ENCODE measurements around the gene ADNP2.

The ADNP2 gene

DNA sequence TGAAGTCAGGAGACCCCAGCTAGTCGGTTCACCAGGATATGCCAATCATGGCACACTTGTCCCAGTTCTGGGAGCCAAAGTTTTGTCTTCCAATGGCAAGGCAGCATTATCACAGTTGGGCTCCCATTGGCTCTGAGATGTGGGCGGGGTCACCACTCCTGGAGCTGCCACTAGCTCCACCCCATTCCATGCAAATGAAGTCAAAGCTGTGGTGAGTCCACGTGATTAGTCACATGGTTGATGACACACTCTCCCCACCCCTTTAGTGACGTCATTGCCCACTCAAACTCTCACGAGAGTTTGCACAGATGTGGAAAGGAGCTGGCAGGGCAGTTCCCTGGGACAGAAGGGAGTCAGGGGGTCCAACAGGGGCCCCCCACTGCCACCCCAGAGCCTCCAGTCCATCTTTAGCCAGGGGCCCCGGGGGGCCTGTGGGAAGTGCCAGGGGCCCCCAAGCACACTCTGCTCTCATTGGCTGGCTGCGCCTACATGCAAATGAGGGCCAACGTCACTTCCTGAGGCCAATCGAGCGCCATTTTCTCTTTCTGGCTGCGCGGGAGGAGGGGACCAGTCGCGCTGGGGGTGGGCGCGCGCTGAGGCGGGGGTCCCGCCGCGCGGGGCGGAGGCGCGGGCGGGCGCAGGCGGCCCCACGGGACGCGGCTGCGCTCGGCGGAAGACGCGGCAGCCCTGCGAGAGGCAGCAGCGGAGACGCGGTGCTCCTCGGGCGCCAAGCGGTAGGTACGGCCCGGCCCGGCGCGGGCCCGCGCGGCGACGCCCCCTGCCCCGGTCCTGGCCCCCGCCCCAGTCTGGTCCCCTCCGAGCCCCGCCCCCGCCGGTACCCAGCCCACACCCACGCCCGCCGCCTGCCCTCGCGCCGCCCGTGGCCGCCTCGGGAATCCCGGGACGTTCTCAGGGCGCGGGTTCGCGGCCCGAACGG lies at the start of gene ADNP2:
Gene ADNP2, plus strand, starts transcription at position 524 of the 937 bp plus-strand sequence. CDS start 8,281 bp downstream, outside the sequence.
- peak; percentile 82 for DNase-seq

DNA sequence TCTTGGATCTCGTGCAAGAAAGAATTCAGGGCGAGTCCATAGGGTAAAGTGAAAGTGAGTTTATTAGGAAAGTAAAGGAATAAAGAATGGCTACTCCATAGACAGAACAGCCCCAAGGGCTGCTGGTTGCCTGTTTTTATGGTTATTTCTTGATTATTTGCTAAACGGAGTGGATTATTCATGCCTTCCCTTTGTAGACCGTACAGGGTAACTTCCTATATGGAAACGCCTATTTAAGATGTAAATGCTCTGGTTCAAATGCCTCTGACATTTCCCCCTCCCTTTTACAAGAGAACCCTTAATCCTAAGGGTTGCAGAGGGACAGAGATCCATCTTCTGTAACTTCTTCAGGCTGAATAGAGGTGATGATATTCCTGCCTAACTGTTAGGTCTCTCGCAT lies 49.1 kb upstream of the ADNP2 start:
- DNase-seq, result no peak

DNA sequence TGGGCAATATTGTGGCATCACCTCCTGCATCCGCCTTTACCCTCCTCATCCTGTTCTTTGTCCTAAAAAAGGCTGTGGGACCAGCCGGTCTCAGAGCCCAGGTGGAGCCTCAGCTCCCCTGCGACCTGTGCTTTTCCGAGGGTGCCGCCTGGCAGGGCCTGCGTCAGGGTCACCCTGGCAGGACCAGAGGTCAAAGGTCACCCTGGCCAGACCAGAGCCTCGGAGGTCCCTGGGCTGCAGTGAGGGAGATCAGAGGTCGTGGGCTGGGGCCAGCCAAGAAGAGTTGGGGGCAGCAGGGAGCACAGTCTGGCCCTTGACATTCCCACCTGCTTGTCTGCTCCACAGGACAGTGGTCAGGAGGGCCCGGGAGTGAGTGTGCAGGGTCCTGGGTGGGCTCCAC lies 43.4 kb upstream of the ADNP2 start:
- DNase-seq, result no peak

DNA sequence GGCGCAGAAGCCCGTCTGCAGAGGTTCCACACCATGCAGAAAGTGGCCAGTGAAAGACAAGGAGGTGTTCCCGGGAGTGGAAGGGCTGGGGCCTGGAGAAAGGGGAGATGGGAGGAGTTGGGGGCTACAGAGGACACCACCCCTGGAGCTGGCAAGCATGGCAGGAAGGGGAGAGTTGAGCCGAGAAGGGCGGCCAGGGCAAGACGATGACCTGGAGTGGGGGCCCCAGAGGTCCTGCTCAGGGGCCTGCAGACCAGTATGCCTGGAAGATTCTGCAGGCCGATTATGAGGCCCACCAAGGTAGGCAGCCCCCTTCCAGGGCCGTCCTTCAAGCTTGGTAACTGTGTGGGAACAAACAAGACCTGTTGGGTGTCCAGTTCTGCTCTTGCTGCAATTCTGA lies 41.7 kb upstream of the ADNP2 start:
- no peak for DNase-seq

DNA sequence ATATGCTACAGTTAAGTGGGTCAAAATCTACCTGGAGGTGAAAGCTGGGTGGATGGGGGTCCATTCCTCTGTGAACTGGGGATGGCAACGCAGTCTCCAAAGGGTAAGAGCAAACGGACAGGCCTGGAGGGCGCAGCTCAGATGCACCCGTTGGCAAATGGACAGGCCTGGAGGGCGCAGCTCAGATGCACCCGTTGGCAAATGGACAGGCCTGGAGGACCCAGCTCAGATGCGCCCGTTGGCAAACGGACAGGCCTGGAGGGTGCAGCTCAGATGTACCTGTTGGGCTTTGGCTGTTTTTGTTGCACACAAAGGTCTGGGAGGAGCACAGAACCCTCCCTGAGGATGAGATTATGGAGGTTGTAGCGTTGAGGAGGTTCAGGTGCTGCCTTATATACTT lies 41.2 kb upstream of the ADNP2 start:
- DNase-seq, result no peak

GRCh38 chr18:80068571-80069272 lies 40.3 kb upstream of the ADNP2 start:
- DNase-seq, result no peak

GRCh38 chr18:80070825-80071224 lies 38.2 kb upstream of the ADNP2 start:
- DNase-seq, result no peak

DNA sequence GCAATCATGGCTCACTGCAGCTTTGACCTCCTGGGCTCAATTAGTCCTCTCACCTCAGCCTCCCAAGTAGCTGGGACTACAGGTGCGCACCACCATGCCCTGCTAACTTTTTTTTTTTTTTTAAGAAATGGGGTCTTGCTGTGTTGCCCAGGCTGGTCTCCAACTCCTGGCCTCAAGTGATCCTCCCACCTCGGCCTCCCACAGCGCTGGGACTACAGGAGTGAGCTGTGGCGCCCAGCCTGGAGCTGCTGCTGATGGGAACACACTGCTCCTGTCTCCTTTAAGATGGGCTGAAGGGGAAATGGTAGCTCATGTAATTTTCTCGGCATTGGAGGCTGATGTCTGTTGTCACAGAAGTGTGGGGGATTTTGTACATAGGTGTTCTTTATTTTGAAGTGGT lies 34.9 kb upstream of the ADNP2 start:
- DNase-seq, result no peak

DNA sequence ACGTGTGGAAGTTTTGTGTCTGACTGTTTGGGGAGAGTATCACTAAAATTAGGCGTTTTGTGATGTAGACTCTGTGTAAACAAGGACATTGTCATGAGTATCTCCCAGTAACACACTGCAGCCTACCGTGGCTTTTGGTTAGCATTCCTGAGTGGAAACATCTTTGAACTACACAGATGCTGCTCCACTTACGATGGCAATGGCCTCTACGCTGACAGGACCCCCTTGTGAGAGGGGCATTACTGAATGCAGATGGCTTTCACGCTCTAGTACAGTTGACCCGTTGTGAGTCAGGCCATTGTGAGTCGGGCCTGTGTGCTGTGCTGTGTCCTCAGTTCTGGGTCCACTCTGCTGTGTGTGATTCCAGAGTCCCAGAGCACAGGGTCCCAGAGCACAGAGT lies 34.4 kb upstream of the ADNP2 start:
- no peak for DNase-seq

DNA sequence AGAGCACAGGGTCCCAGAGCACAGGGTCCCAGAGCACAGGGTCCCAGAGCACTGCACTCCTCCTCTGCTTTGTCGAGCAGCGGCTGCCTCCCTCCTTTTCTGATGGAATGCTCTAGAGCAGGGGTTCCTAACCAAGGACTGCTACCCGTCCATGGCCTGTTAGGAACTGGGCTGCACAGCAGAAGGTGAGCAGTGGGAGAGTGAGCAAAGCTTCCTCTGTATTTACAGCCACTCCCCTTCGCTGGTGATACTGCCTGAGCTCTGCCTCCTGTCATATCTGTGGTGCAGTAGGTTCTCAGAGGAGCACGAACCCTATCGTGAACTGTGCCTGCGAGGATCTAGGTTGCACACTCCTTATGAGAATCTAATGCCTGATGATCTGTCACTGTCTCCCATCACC lies 33.1 kb upstream of the ADNP2 start:
- no peak for DNase-seq

DNA sequence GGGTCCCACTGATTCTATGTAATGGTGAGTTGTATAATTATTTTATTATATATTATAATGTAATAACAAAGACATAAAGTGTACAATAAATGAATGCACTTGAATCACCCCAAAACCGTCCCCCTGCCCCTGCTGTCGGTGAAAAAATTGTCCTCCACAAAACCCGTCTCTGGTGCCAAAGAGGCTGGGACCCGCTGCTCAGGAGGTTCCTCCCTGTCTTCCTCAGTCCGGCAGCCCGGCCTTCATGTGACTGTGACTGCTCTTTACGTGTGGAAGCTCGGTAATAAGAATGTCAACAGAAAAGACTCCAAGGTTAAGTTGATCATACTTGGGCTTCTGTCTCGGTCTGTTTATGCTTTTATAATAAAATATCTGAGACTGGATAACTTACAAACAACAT lies 32.7 kb upstream of the ADNP2 start:
- no peak for DNase-seq

- DNase-seq, result no peak
Measured at GRCh38 chr18:80077873-80078272, 31.2 kb upstream of the ADNP2 start.

GRCh38 chr18:80086281-80086680 lies 22.8 kb upstream of the ADNP2 start:
- no peak for DNase-seq

GRCh38 chr18:80088036-80088435 lies 21.0 kb upstream of the ADNP2 start:
- DNase-seq, result no peak

DNA sequence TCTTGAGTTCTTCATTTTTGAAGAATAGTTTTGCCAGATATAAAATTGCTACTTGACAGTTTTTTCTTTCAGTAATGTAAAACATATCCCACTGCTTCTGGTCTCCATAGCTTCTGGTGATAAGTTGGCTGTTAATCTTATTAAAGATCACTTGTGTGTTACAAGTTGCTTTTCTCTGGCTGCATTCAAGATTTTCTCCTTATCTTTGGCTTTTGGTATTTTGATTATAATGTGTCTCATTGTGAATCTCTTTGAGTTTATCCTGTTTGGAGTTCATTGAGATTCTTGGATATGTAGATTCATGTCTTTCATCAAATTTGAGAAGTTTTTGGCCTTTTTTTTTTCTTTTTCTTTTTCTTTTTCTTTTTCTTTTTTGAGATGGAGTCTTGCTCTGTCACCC lies 20.2 kb upstream of the ADNP2 start:
- no peak for DNase-seq

GRCh38 chr18:80095414-80095813 lies 13.6 kb upstream of the ADNP2 start:
- DNase-seq, result no peak

- DNase-seq, result no peak
Measured at GRCh38 chr18:80096032-80096565, 13.0 kb upstream of the ADNP2 start.

GRCh38 chr18:80097201-80097600 lies 11.9 kb upstream of the ADNP2 start:
- DNase-seq, result no peak

DNA sequence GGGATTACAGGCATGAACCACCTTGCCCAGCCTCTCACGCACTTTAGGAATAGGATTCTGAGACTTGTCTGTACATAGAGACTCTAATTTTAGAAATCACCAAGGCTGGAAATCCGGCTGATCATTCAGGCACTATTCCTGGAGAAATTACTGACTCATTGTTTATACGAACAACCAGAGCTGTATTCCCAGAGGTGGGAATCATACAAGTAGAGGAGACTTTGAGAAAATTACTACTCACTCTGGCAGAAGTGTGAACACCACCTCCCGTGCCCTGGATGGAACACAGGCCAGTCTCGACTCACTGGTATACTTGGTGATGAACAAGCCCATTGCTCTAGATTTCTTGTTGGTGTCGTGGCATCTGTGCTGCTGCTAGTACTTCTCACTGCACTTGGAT lies 5.8 kb upstream of the ADNP2 start:
- no peak for DNase-seq

- no peak for DNase-seq
Measured at GRCh38 chr18:80104364-80104779, 4.7 kb upstream of the ADNP2 start.

DNA sequence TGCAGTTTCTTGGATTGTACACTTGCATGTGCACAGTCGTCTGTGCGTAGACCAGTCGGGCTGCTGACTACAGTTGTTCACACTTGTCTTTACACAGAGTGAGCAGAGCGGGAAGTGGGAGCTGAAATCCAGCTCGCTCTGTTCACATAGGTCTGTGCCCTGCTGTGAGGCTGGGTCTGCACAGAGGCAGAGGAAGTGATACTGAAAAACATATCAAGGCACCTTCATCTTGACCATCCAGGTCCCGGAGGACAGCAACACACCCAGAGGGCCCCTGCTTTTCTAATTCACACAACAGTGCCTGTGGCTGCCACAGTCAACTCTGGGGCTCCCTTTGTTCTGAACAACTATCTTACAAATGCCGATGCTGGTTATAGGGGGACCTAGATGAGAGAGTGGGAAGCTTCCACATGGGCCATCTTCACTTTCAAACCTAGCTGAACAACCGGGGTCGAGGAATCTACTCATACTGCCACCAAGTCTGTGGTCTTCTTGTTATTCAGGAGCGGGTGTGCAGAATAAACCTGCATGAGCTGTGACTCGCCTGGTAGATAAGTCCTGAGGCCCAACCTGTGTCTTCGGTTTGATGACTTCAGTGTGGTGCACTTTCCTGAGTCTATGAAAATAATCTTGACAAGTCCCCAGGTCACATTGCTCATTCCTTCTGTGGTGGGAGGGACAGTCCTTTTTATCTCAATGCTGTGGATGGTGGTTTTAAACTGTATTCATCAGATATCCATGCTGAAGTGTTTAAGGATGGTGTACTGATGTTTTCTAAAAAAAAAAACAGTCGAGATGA lies 3.5 kb upstream of the ADNP2 start:
- DNase-seq, result no peak

- no peak for DNase-seq
Measured at GRCh38 chr18:80106482-80107051, 2.5 kb upstream of the ADNP2 start.

GRCh38 chr18:80107426-80107825 lies 1.6 kb upstream of the ADNP2 start:
- DNase-seq, result no peak
